ENCODE data around the gene SH2D3C. TPM values are rescaled to one million over a fixed set of nuclear protein-coding genes. Genes with fewer than 3 reads are reported as not detected.
A peak's percentile ranks its signal among the peaks of the same experiment; 100 is the strongest.
"Not testable (repeated sequence)": the region's sequence is repeated elsewhere in the genome, so short reads cannot be mapped to it uniquely, and the experiment has no call there.

The SH2D3C gene
- total RNA-seq, 1 experiment from 2014 or later = 1.7 TPM

- peak; percentile 77 for DNase-seq (ENCODE audit: low spot score)
These were observed 7.7 kb upstream of the SH2D3C start, which contains the start of gene CDK9 for GRCh38 chr9:127785933-127786772. CDK9 (plus strand) TSS chr9:127786034; CDS start chr9:127786149, 115 bp downstream.

- DNase-seq (ENCODE audit: low spot score) = peak; percentile 71
These were observed 6.8 kb upstream of the SH2D3C start for GRCh38 chr9:127785023-127785932.

GRCh38 chr9:127783111-127784008 is 4.9 kb upstream of the SH2D3C start:
- no peak for DNase-seq (ENCODE audit: low spot score)

DNA sequence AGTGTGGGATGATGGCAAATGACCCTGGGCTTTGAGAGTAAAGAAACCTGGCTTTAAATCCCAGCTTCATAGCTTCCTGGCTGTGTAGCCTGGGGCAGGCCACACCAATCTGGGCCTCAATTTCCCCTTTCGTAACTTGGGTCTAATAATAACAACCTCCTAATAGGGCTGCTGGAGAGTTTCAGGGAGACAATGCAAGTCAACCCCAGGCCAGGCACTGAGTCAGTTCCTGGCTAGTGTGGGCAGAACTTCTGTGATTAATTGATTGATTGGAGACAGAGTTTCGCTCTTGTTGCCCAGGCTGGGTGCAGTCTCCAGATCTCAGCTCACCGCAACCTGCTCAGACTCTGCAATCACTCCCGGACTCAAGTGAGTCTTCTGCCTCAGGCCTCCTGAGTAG is 3.3 kb upstream of the SH2D3C start:
- no peak for DNase-seq (ENCODE audit: low spot score)

GRCh38 chr9:127780909-127781308 is 2.4 kb upstream of the SH2D3C start:
- DNase-seq (ENCODE audit: low spot score) = not testable (repeated sequence)

GRCh38 chr9:127780126-127780885 is 1.8 kb upstream of the SH2D3C start:
- DNase-seq (ENCODE audit: low spot score) = no peak

GRCh38 chr9:127779136-127779981 is 893 bp upstream of the SH2D3C start:
- DNase-seq (ENCODE audit: low spot score) = no peak

GRCh38 chr9:127777368-127777980 is 992 bp downstream of the SH2D3C start:
- DNase-seq (ENCODE audit: low spot score) = no peak

DNA sequence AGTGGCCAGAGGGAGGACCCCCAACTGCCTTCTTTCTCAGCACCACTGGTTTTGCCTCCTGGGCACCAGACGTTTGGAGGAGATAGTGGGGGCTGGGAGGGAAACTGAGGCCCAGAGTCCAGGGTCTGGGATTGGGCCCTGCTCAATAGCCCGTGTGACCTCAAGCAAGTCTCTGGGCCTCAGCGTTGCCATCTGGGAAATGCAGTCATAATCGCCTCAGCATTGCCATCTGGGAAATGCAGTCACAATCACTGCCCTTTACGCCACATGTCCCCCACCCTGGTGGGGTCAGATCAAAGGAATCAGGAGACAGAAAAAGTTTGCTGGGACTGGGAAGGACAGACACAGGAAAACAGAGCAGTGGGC is 1.6 kb downstream of the SH2D3C start:
- no peak for DNase-seq (ENCODE audit: low spot score)

DNA sequence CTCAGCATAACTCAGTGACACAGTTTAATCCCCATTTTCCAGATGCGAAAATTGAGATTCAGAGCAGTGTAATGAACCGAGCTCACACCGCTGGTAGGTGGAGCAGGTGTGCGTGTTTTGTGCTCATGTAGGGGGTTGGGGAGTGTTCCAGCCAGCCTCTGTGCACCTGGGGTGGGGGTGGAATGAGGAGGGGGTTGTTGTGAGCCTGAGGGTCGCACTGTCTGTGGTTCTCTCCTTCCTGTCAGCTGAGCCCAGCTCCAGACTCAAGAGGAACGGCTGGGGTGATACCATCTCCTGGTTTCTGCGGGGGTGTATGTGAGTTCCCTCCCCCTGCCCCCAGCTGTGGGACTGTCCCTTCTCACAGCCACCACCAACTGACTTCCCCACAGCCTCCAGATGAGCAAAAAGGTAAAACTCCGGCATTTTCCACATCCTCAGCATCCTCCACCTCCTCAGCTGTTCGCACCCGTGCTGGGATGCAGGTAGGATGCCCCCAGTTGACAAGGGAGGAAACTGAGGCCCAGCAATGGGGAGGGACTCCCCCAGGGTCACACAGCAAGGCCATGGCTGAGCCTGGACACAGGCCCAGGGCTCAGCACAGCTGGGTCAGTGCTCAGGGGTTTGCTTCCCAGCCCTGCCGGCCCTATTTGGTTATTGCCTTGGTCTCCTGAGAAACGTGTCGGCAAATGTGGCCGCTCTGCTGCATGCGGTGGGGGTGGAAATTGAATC is 2.1 kb downstream of the SH2D3C start:
- DNase-seq (ENCODE audit: low spot score) = no peak

- DNase-seq (ENCODE audit: low spot score) = no peak
These were observed 4.5 kb downstream of the SH2D3C start for GRCh38 chr9:127773981-127774380.

DNA sequence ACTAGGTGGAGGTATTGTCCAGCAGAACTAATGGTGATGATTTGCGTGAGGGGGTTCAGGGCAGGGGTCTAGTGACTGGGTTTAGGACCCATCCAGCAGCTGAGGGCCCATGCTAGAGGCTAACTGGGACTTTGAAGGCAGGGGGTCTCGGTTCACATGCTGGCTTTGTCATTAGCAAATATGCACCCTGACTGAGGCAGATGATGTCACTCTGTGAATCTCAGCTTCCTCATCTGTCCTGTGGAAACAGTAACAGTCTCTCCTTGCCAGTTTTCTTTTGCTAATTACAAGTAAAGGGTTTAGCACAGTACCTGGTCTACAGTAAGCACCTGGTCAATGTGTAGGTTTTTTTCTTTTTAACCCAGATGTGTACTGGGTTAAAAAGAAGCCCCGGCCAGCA is 5.2 kb downstream of the SH2D3C start:
- DNase-seq (ENCODE audit: low spot score) = no peak

DNA sequence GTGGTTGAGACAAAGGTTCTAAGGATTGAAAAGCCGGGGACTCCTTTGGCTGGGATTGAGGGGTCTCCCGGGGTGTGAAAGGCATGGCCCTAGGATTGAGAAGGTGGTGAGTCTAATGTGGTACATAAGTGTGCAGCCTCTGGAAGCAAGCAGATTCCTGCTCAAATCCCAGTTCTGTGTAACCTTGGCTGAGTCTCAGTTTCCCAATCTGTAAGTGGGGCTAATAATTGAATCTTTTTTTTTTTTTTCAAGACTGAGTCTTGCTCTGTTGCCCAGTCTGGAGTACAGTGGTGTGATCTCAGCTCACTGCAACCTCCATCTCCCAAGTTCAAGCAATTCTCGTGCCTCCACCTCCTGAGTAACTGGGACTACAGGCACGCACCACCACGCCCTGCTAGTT is 5.9 kb downstream of the SH2D3C start:
- no peak for DNase-seq (ENCODE audit: low spot score)

- no peak for DNase-seq (ENCODE audit: low spot score)
These were observed 6.8 kb downstream of the SH2D3C start for GRCh38 chr9:127771570-127772189.

DNA sequence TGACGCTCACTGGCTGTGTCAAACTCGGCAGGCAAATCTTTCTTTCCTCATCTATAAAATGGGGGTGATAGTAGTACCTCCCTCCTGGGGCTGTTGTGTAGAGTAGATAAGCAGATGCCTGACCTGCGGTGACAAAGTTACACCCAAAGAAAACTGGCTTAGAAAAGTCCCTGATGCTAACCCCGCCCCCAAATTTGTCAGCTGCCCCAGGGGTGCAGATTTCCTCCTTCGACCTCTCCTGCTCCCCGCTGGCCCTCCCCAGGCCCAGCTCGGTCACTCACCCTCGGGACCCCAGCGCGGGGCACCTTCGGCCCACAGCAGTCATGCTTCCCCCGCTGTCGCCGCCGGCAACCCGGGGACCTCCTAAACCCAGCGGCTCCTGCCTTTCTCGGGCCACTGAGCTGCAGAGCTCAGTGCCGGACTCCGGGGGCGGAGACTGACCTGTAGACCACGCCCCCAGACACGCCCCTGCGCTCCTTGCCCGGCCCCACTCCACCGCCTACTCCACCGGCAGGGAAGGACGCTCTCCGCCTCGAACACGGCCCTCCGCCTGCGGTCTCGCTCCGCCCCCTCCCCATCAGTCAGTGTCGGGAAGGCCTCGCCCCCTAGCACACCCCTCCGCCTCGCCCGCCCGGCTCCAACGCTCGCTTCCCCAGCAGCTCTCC is 7.4 kb downstream of the SH2D3C start:
- DNase-seq (ENCODE audit: low spot score) = peak; percentile 99

- DNase-seq (ENCODE audit: low spot score) = no peak
These were observed 7.9 kb downstream of the SH2D3C start for GRCh38 chr9:127770583-127770904.

- no peak for DNase-seq (ENCODE audit: low spot score)
These were observed 8.4 kb downstream of the SH2D3C start for GRCh38 chr9:127769929-127770582.

All from A172 (cell line).